Fibroblast of skin of scalp (primary cell): ENCODE results near the gene GHRH.
A peak's percentile ranks its signal among the peaks of the same experiment; 100 is the strongest.

ENCODE experiments used
- DNase-seq: peaks from one replicate; pipeline ENCODE4 v3.0.0-alpha.2; 2013

GHRH gene

DNA sequence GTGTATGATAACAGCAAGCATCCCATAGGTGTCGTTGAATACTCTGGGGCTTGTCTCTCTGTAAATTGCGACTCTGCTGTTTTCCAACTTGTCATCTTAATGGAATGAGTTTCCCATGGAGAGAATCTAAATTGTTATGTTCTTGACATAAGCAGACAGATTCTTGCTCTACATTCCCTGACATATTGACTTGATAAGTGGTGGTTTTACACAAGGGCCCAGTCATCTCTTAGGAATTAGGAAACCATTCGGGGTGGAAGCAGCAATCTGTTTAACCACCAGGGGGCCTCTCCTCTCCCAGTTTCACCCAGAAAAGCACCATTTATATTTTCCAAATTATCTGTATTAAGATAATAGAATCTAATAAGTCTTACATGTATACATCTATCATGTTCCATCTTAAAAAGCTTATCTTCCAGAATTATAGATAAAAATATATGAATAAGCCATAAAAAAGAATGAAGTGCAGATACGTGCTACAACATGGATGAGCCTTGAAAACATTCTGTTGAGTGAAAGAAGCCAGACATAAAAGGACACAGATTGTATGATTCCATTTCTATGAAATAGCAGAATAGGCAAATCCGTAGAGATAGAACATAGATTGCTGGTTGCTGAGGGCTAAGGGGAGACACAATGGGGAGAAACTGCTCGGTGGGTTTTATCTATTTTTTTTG, 59.2 kb downstream of the GHRH start:
- DNase-seq, result peak; percentile 97

GRCh38 chr20:37201827-37202162, 59.8 kb downstream of the GHRH start:
- DNase-seq, result no peak
